IMR-90 (cell line): Measurements from ENCODE around the gene GDF15. TPM values are rescaled to one million over a fixed set of nuclear protein-coding genes. Genes with fewer than 3 reads are reported as not detected.

ENCODE experiments used
- ATAC-seq: fragments of 200-7000 bp; cut with Tn5 transposase; 2 replicates; pipeline ENCODE4 v1.9.1; 2020; ENCODE audit warnings: low read depth, mild to moderate bottlenecking, moderate library complexity
- BruUV-seq: library from RNA; stranded (reverse); fragments of 400-500 nt; replicated peaks from 2 replicates; lab custom pipeline; 2021; lab: Mats Ljungman, UMichigan
- CTCF ChIA-PET: fragments of 300-600 bp; formaldehyde crosslinking; extraction: SDS; loops from one replicate; lab custom pipeline; 2021; ENCODE audit warnings: antibody characterized with exemption; lab: Yijun Ruan, JAX
- POLR2A ChIA-PET: fragments of 300-600 bp; sonication (Branson Sonifier 250); formaldehyde crosslinking; loops from one replicate; lab custom pipeline; 2022; ENCODE audit warnings: antibody characterized with exemption; ENCODE audit not compliant: unreplicated experiment; lab: Charles Lee
- DNase-seq: peaks from one replicate; pipeline ENCODE4 v3.0.0; 2013
- H2AFZ ChIP-seq: replicated peaks from 2 replicates; pipeline ENCODE3; 2013; ENCODE audit warnings: low read length, mild to moderate bottlenecking; ENCODE audit not compliant: poor library complexity
- H2AK5ac ChIP-seq: 2 replicates; pipeline ENCODE4 v1.6.1; 2013; ENCODE audit warnings: low read depth, low read length, inconsistent platforms
- H2AK9ac ChIP-seq: replicated peaks from 2 replicates; pipeline ENCODE3; 2013; ENCODE audit warnings: mild to moderate bottlenecking, low read depth, low read length, moderate library complexity; ENCODE audit not compliant: poor library complexity
- H2BK120ac ChIP-seq: 2 replicates; pipeline ENCODE4 v1.6.1; 2013; ENCODE audit warnings: low read depth, low read length, inconsistent platforms
- H2BK15ac ChIP-seq: 3 replicates; pipeline ENCODE4 v1.6.1; 2013; ENCODE audit warnings: low read depth, low read length, inconsistent platforms
- H2BK20ac ChIP-seq: 2 replicates; pipeline ENCODE4 v1.6.1; 2013; ENCODE audit warnings: low read depth, mild to moderate bottlenecking, inconsistent platforms, low read length, moderate library complexity
- H2BK5ac ChIP-seq: 2 replicates; pipeline ENCODE4 v1.6.1; 2013; ENCODE audit warnings: mild to moderate bottlenecking, low read depth, low read length, inconsistent platforms; ENCODE audit not compliant: poor library complexity, severe bottlenecking
- H3K14ac ChIP-seq: replicated peaks from 2 replicates; pipeline ENCODE4 v1.6.1; 2013; ENCODE audit warnings: low read depth, low read length, inconsistent platforms
- H3K18ac ChIP-seq: 2 replicates; pipeline ENCODE4 v1.6.1; 2013; ENCODE audit warnings: low read depth, low read length, control low read depth
- H3K23ac ChIP-seq: 2 replicates; pipeline ENCODE4 v1.6.1; 2013; ENCODE audit warnings: low read depth, low read length, inconsistent platforms
- H3K27ac ChIP-seq: 2 replicates; pipeline ENCODE4 v1.5.1; 2013; ENCODE audit warnings: mild to moderate bottlenecking, control low read depth, low read length; ENCODE audit not compliant: insufficient read depth
- H3K27me3 ChIP-seq: 2 replicates; pipeline ENCODE4 v1.6.1; 2013; ENCODE audit warnings: low read length; ENCODE audit not compliant: control insufficient read depth, insufficient read depth
- H3K36me3 ChIP-seq: 2 replicates; pipeline ENCODE4 v1.6.1; 2013; ENCODE audit warnings: low read length, mixed read lengths; ENCODE audit not compliant: control insufficient read depth, insufficient read depth
- H3K4ac ChIP-seq: 2 replicates; pipeline ENCODE4 v1.6.1; 2013; ENCODE audit warnings: low read depth, low read length, inconsistent platforms
- H3K4me1 ChIP-seq: 2 replicates; pipeline ENCODE4 v1.6.1; 2013; ENCODE audit warnings: low read length, mixed read lengths; ENCODE audit not compliant: control insufficient read depth, insufficient read depth
- H3K4me2 ChIP-seq: 2 replicates; pipeline ENCODE4 v1.6.1; 2013; ENCODE audit warnings: low read depth, mild to moderate bottlenecking, control low read depth, low read length, moderate library complexity
- H3K4me3 ChIP-seq: 2 replicates; pipeline ENCODE4 v1.5.1; 2013; ENCODE audit warnings: low read depth, mild to moderate bottlenecking, control low read depth, low read length, moderate library complexity; ENCODE audit not compliant: insufficient read depth
- H3K56ac ChIP-seq: 2 replicates; pipeline ENCODE4 v1.6.1; 2013; ENCODE audit warnings: low read length, inconsistent platforms; ENCODE audit not compliant: insufficient read depth; ENCODE audit errors: extremely low read depth
- H3K79me1 ChIP-seq, 2 experiments: 2 replicates each; pipeline ENCODE4 v1.6.1; 2013; ENCODE audit warnings: low read length in 2 of 2, inconsistent platforms in 1 of 2, low read depth in 1 of 2
- H3K9ac ChIP-seq: 2 replicates; pipeline ENCODE4 v1.6.1; 2013; ENCODE audit warnings: low read depth, low read length, control low read depth
- H3K9me1 ChIP-seq: 2 replicates; pipeline ENCODE4 v1.6.1; 2013; ENCODE audit warnings: low read length, inconsistent platforms; ENCODE audit not compliant: insufficient read depth
- H3K9me3 ChIP-seq: 2 replicates; pipeline ENCODE4 v1.6.1; 2013; ENCODE audit warnings: low read length; ENCODE audit not compliant: control insufficient read depth, insufficient read depth
- H4K20me1 ChIP-seq: 2 replicates; pipeline ENCODE4 v1.6.1; 2013; ENCODE audit warnings: low read length, inconsistent platforms; ENCODE audit not compliant: insufficient read depth
- H4K5ac ChIP-seq: 2 replicates; pipeline ENCODE4 v1.6.1; 2013; ENCODE audit warnings: mild to moderate bottlenecking, low read depth, low read length, control low read depth
- H4K8ac ChIP-seq, 2 experiments: 2 replicates each; pipeline ENCODE4 v1.6.1; 2013; ENCODE audit warnings: low read depth in 2 of 2, low read length in 2 of 2, control low read depth in 1 of 2, inconsistent platforms in 1 of 2
- H4K91ac ChIP-seq: 2 replicates; pipeline ENCODE4 v1.6.1; 2013; ENCODE audit warnings: low read depth, low read length, inconsistent platforms; ENCODE audit not compliant: insufficient read depth
- CEBPB ChIP-seq: IDR thresholded peaks from 2 replicates; pipeline ENCODE4 v1.6.1; 2012; ENCODE audit warnings: low read depth, low read length, improper control_type of control experiment
- ELK1 ChIP-seq: fragments of 150-350 bp; IDR thresholded peaks from 2 replicates; pipeline ENCODE4 v1.6.1; 2016; ENCODE audit warnings: low read depth, mild to moderate bottlenecking, low read length, moderate library complexity, borderline replicate concordance
- MAFK ChIP-seq: IDR thresholded peaks from 2 replicates; pipeline ENCODE4 v1.6.1; 2012; ENCODE audit warnings: low read depth, low read length, improper control_type of control experiment
- MXI1 ChIP-seq: IDR thresholded peaks from 2 replicates; pipeline ENCODE4 v1.6.1; 2012; ENCODE audit warnings: low read depth, mild to moderate bottlenecking, low read length, moderate library complexity, borderline replicate concordance
- NFE2L2 ChIP-seq: fragments of 150-350 bp; IDR thresholded peaks from 2 replicates; pipeline ENCODE4 v1.6.1; 2016; ENCODE audit warnings: low read depth, mild to moderate bottlenecking, low read length
- POLR2A ChIP-seq: IDR thresholded peaks from 2 replicates; pipeline ENCODE4 v1.6.1; 2012; ENCODE audit warnings: mild to moderate bottlenecking, low read depth, low read length
- RFX5 ChIP-seq: IDR thresholded peaks from 2 replicates; pipeline ENCODE4 v1.8.0; 2012; ENCODE audit warnings: low read depth, mild to moderate bottlenecking, low read length, moderate library complexity
- WGBS, 2 experiments: methylation state at CpG; one replicate each; pipeline versions ENCODE4 v1.1.5 to v1.1.7; 2013; ENCODE audit warnings: missing lambda C conversion rate in 2 of 2; ENCODE audit not compliant: insufficient read length in 1 of 2; ENCODE audit errors: extremely low coverage in 2 of 2; 5-methylcytosine and 5-hydroxymethylcytosine counted together
- dilution Hi-C: fragments of 300-500 bp; cut with HindIII; formaldehyde crosslinking; loops from one replicate; pipeline ENCODE4 v1.14.3; 2018; ENCODE audit warnings: low sequenced_read_pairs; ENCODE audit not compliant: unreplicated experiment
- in situ Hi-C: fragments of 300-500 bp; cut with MboI; formaldehyde crosslinking; loops from 3 replicates; pipeline ENCODE4 v1.14.3; 2019; ENCODE audit warnings: low sequenced_read_pairs, inconsistent platforms, mixed read lengths
- intact Hi-C: fragments of 100-400 bp; cut with micrococcal nuclease; formaldehyde crosslinking; loops from 2 replicates; pipeline ENCODE4 v1.10.0; 2022
- polyA plus RNA-seq, 3 experiments: library from polyadenylated mRNA; depleted of rRNA; stranded (reverse); fragments of >200 nt; gene quantifications; 2 replicates each; pipeline ENCODE4 v1.2.3, GENCODE V29; 2012; ENCODE audit warnings: low replicate concordance in 1 of 3
- total RNA-seq: library from RNA; depleted of rRNA; stranded (reverse); fragments of >200 nt; gene quantifications from 2 replicates; pipeline ENCODE4 v1.2.3, GENCODE V29; 2012

GDF15 gene
- total and polyA plus RNA-seq, 2 of the 4 experiments (the other 2 are of a cell fraction): 5.6 to 49.8 TPM

- H4K5ac ChIP-seq: no peak overlapping the region
- BruUV-seq: no TSS peak
- H3K14ac ChIP-seq: no peak overlapping the region
- no peak overlapping the region for H2BK120ac ChIP-seq
- H3K4me1 ChIP-seq: peaks cover 17% of the 10 kb centered on the region
- H4K20me1 ChIP-seq: peaks cover 56% of the 10 kb centered on the region
- ATAC-seq (no peak), DNase-seq (no peak)
- no peaks in the 10 kb centered on the region for H3K9me3 ChIP-seq
- ChIA-PET POLR2A (no interaction called here), CTCF (no interaction called here)
- no peaks in the 10 kb centered on the region; the same call in 1 of the 2 replicates for H3K36me3 ChIP-seq
- H2AFZ ChIP-seq: no peak overlapping the region
- in situ Hi-C loops: no loop called here
- H3K4me2 ChIP-seq: no peak overlapping the region
- no peak overlapping the region for H3K9ac ChIP-seq
- no peak for TF ChIP-seq POLR2A
- no peak for TF ChIP-seq RFX5
- TF ChIP-seq MAFK: no peak
- no peak for TF ChIP-seq MXI1
- no peak for TF ChIP-seq CEBPB
- TF ChIP-seq NFE2L2: no peak
- TF ChIP-seq ELK1: no peak
- H3K4ac ChIP-seq: no peak overlapping the region
- WGBS, 2 experiments: 90% methylated on average over 5 of the region's 12 CpGs; no CpG with 5 or more reads in 1 of the 2 experiments
- H3K79me1 ChIP-seq: peaks cover 9 to 71% of the 10 kb centered on the region in 2 experiments
- intact Hi-C loops: no loop called here
- no peak overlapping the region for H2AK5ac ChIP-seq
- no peak overlapping the region for H3K23ac ChIP-seq
- no peak overlapping the region for H3K56ac ChIP-seq
- no peak overlapping the region for H4K8ac ChIP-seq
- H2AK9ac ChIP-seq: peak overlapping the region; percentile 12
- no peak overlapping the region for H2BK5ac ChIP-seq
- dilution Hi-C loops: no loop called here
- H3K9me1 ChIP-seq: peaks cover 15% of the 10 kb centered on the region
- H2BK15ac ChIP-seq: no peak overlapping the region
- no peak overlapping the region for H2BK20ac ChIP-seq
- H3K27me3 ChIP-seq: no peaks in the 10 kb centered on the region
- no peak overlapping the region for H4K91ac ChIP-seq
- H3K4me3 ChIP-seq: no peak overlapping the region
- H3K18ac ChIP-seq: no peak overlapping the region
- H3K27ac ChIP-seq: no peak overlapping the region
Observed at GRCh38 chr19:18427743-18428113, 41.8 kb downstream of the GDF15 start.
